Fibroblast of lung (primary cell): ENCODE results near the gene ABCC8.

Experiments
- CTCF ChIP-seq, 2 donors: IDR thresholded peaks in 1 of 2; conservative IDR thresholded peaks in 1 of 2; 1 replicate in 1 of 2; 2 replicates in 1 of 2; pipeline ENCODE4 v1.5.1; 2011 to 2012; ENCODE audit warnings: low read length in 2 of 2, control low read depth in 1 of 2, inconsistent platforms in 1 of 2, low read depth in 1 of 2, mild to moderate bottlenecking in 1 of 2
- EZH2 ChIP-seq: IDR thresholded peaks from 2 replicates; pipeline ENCODE4 v1.5.1; 2012; ENCODE audit warnings: low read length, control low read depth, mild to moderate bottlenecking; ENCODE audit errors: missing control alignments

GRCh38 chr11:17375547-17375946, 101.1 kb downstream of the ABCC8 start:
- TF ChIP-seq CTCF (conservative IDR thresholded peaks at IDR 0.05 in 1 of 2, IDR thresholded peaks at IDR 0.05 in 1 of 2; ENCODE audit: low read depth in 1 of 2, low read length in 2 of 2) (no peak), EZH2 (no peak)
